HepG2 (cell line): ENCODE results near the gene ACAT1. TPM values are rescaled to one million over a fixed set of nuclear protein-coding genes. Genes with fewer than 3 reads are reported as not detected.

Experiments used
- ATAC-seq: fragments of 200-7000 bp; cut with Tn5 transposase; 3 replicates; pipeline ENCODE4 v1.9.1; 2020; ENCODE audit warnings: mild to moderate bottlenecking, moderate library complexity
- BruUV-seq: library from RNA; stranded (reverse); fragments of 400-500 nt; replicated peaks from 2 replicates; lab custom pipeline; 2021; lab: Mats Ljungman, UMichigan
- CTCF ChIA-PET: fragments of 300-600 bp; formaldehyde crosslinking; extraction: SDS; loops from one replicate; lab custom pipeline; 2021; ENCODE audit warnings: low total read pairs, inconsistent platforms, low intra/inter-chr PET ratio; lab: Yijun Ruan, JAX
- POLR2A ChIA-PET: fragments of 350-600 bp; sonication (Branson Sonifier 250); formaldehyde crosslinking; loops from one replicate; lab custom pipeline; 2020; ENCODE audit warnings: antibody characterized with exemption, inconsistent platforms; lab: Yijun Ruan, JAX
- DNase-seq: peaks from one replicate; pipeline ENCODE4 v3.0.0-alpha.2; 2015; ENCODE audit warnings: low spot score
- FAIRE-seq: peaks from 3 replicates; lab custom pipeline; 2011; peaks lifted over from hg19 to GRCh38; lab: Jason Lieb, UNC
- H2AFZ ChIP-seq: one replicate; pipeline ENCODE4 v1.6.1; 2011; ENCODE audit warnings: low read length, inconsistent platforms
- H3K27ac ChIP-seq: fragments of 300-600 bp; 3 replicates; pipeline ENCODE4 v1.8.0; 2011; ENCODE audit warnings: mixed run types, mild to moderate bottlenecking, mixed read lengths, low read length, inconsistent platforms; ENCODE audit not compliant: insufficient read depth; ENCODE audit errors: extremely low read length
- H3K27me3 ChIP-seq, 2 experiments: fragments of 200-600 bp in 1 of 2; 2 replicates in 1 of 2; 3 replicates in 1 of 2; pipeline versions ENCODE4 v1.6.0 to v1.8.0; 2011; ENCODE audit warnings: low read length in 2 of 2, mild to moderate bottlenecking in 2 of 2, moderate library complexity in 2 of 2, inconsistent platforms in 1 of 2; ENCODE audit not compliant: insufficient read depth in 2 of 2, control insufficient read depth in 1 of 2
- H3K36me3 ChIP-seq, 2 experiments: fragments of 200-600 bp in 1 of 2; replicated peaks in 1 of 2; 2 replicates in 1 of 2; 3 replicates in 1 of 2; pipeline versions ENCODE4 v1.5.1 to v1.8.0; 2011; ENCODE audit warnings: low read length in 2 of 2, inconsistent platforms in 1 of 2; ENCODE audit not compliant: insufficient read depth in 2 of 2, control insufficient read depth in 1 of 2
- H3K4me1 ChIP-seq: 2 replicates; pipeline ENCODE4 v1.5.1; 2012; ENCODE audit warnings: low read length, inconsistent platforms; ENCODE audit not compliant: insufficient read depth
- H3K4me2 ChIP-seq: 2 replicates; pipeline ENCODE4 v1.6.0; 2011; ENCODE audit warnings: low read depth, low read length, inconsistent platforms
- H3K4me3 ChIP-seq, 3 experiments: fragments of 200-600 bp in 1 of 3; sonication (generic), shearing (Covaris generic) in 1 of 3; replicated peaks in 1 of 3; 2 replicates each; pipeline ENCODE4 v1.5.1; 2011 to 2016; ENCODE audit warnings: low read length in 3 of 3, inconsistent platforms in 2 of 3, low read depth in 2 of 3, mild to moderate bottlenecking in 2 of 3, control low read depth in 1 of 3, mixed read lengths in 1 of 3; ENCODE audit not compliant: insufficient read depth in 1 of 3
- H3K79me2 ChIP-seq: one replicate; pipeline ENCODE4 v1.6.1; 2011; ENCODE audit warnings: low read length, inconsistent platforms; ENCODE audit not compliant: insufficient read depth
- H3K9ac ChIP-seq: 2 replicates; pipeline ENCODE4 v1.6.0; 2011; ENCODE audit warnings: mild to moderate bottlenecking, low read depth, low read length, inconsistent platforms; ENCODE audit not compliant: insufficient read depth
- H3K9me3 ChIP-seq: 2 replicates; pipeline ENCODE4 v1.5.1; 2012; ENCODE audit warnings: mild to moderate bottlenecking, low read length
- H4K20me1 ChIP-seq: 2 replicates; pipeline ENCODE4 v1.6.0; 2011; ENCODE audit warnings: inconsistent platforms, mild to moderate bottlenecking, low read length, moderate library complexity; ENCODE audit not compliant: insufficient read depth
- ATF7 ChIP-seq, 2 experiments: fragments of 450-650 bp in 1 of 2; sonication (generic) in 1 of 2; formaldehyde crosslinking in 1 of 2; IDR thresholded peaks; 2 replicates each; pipeline versions ENCODE4 v1.4.0 to v1.6.1; 2016 to 2020; ENCODE audit warnings: antibody characterized with exemption in 1 of 2, mild to moderate bottlenecking in 1 of 2, missing genetic modification reagents in 1 of 2
- SUZ12 ChIP-seq: fragments of 150-350 bp; IDR thresholded peaks from 2 replicates; pipeline ENCODE4 v1.6.1; 2014; ENCODE audit warnings: low read depth, low read length
- ZNF652 ChIP-seq: IDR thresholded peaks from 2 replicates; pipeline ENCODE4 v1.6.1; 2016; ENCODE audit warnings: low read depth, borderline replicate concordance
- ZNF788 ChIP-seq: sonication (generic); formaldehyde crosslinking; IDR thresholded peaks from 2 replicates; pipeline ENCODE4 v1.5.0; 2020; ENCODE audit warnings: mild to moderate bottlenecking, missing genetic modification reagents, borderline replicate concordance
- WGBS: methylation state at CpG from one replicate; pipeline ENCODE4 v1.1.6; 2017; ENCODE audit warnings: low lambda C conversion rate; 5-methylcytosine and 5-hydroxymethylcytosine counted together
- in situ Hi-C: cut with HindIII; loops from 2 replicates; pipeline ENCODE4 v1.10.0; 2017; ENCODE audit warnings: low pct_unique_long_range_greater_than_20kb; ENCODE audit not compliant: extremely low pct_ligation_motif_present
- intact Hi-C: fragments of 100-400 bp; cut with micrococcal nuclease; formaldehyde crosslinking; loops from one replicate; pipeline ENCODE4 v1.10.0; 2022; ENCODE audit not compliant: unreplicated experiment
- polyA plus RNA-seq, 8 experiments: library from polyadenylated mRNA; depleted of rRNA in 3 of 8; stranded (reverse) in 7 of 8; unstranded in 1 of 8; fragments of >200 nt; fragmentation: Illumina TruSeq in 4 of 8; extraction: Trizol in 4 of 8; gene quantifications; 2 replicates each; pipeline versions ENCODE4 v1.2.1 to v1.2.3, GENCODE V29; 2011 to 2016; ENCODE audit warnings: low read depth in 4 of 8, missing spikeins in 1 of 8, mixed read lengths in 1 of 8; ENCODE audit not compliant: insufficient read depth in 1 of 8
- total RNA-seq, 5 experiments: library from RNA; depleted of rRNA; stranded (reverse); fragments of >200 nt; fragmentation: Illumina TruSeq; extraction: Trizol; gene quantifications; 2 replicates each; pipeline ENCODE4 v1.2.3, GENCODE V29; 2016; ENCODE audit warnings: low read depth in 1 of 5

ACAT1 gene
- total and polyA plus RNA-seq, 2 of the 13 experiments (the other 11 are each of a cell fraction or from before 2014, with no cell fraction given): 103 to 165 TPM

DNA sequence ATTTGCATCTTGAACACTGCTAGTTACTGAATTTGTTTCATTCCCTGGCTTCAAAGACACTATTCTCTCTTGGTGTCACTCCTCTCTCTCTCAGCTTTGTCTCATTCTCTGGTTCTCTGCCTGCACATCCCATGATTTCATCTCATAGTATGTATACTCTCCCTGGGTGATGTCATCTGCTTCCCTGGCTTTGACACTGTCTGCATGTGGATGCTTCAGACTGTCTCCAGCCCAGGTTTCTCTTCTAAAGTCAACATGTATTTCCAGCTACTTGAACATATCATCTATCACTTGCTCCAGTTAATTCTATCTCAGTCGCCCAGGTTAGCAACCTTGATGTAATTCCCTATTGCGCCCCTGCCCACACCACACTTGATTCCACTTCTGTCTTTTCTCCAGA is 9.3 kb upstream of the ACAT1 start:
- ChIA-PET CTCF (no interaction called here), POLR2A (no interaction called here)
- DNase-seq: no peak
- no peak overlapping the region for H3K9ac ChIP-seq
- 89% methylated on average over 2 of the region's 2 CpGs for WGBS
- no peaks in the 10 kb centered on the region for H3K4me1 ChIP-seq
- intact Hi-C loops (no loop called here), in situ Hi-C loops (no loop called here)
- no peaks in the 10 kb centered on the region for H3K27me3 ChIP-seq
- H4K20me1 ChIP-seq: no peaks in the 10 kb centered on the region
- H3K27ac ChIP-seq: no peak overlapping the region
- H2AFZ ChIP-seq: no peak overlapping the region
- no peak for ATAC-seq
- no peak overlapping the region for H3K4me2 ChIP-seq
- H3K79me2 ChIP-seq: no peaks in the 10 kb centered on the region
- no peak overlapping the region for H3K4me3 ChIP-seq
- TF ChIP-seq ATF7 (IDR thresholded peaks at IDR 0.05): peak; percentile 44; the same call in 1 of the 2 replicates
- TF ChIP-seq ATF7 (CRISPR knock-in tag; IDR thresholded peaks at IDR 0.05): no peak
- TF ChIP-seq SUZ12: no peak
- no peaks in the 10 kb centered on the region for H3K9me3 ChIP-seq
- no TSS peak for BruUV-seq
- no peaks in the 10 kb centered on the region for H3K36me3 ChIP-seq
- no peak for FAIRE-seq

DNA sequence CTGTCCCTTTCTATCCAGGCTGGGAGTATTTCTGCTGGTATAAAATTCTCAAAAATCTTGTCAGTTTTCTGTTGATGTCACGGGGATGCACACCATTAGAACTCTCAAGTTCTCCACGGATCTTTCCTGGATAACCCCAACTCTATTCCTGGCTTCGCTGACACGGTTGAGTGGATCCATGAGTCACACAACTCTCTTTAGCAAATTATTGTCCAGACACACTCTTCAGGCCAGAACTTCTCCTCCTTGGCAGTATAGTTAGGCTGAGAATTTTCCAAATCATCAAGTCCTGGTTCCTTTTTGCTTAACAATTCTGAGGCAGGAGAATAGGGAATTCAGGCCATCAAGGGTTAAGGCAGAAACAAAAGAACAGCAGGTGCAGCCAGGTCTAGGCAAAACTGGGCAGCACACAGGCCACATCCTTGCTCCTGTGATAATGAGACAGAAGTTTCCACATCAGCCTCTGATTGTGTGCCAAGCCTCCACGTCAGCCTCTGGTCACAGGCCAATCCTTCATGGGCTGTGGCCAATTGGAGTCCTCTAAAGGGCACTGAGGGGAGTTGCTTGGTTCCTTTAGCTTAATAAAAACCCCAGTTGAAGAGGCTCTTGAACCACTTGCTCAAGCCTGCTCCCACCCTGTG is 5.7 kb upstream of the ACAT1 start:
- no peak for DNase-seq
- ATAC-seq: peak; percentile 22
- no peak overlapping the region for H3K27ac ChIP-seq
- H2AFZ ChIP-seq: no peak overlapping the region
- CTCF ChIA-PET: no interaction called here
- peaks cover 2% of the 10 kb centered on the region for H3K4me1 ChIP-seq
- no peak overlapping the region for H3K9ac ChIP-seq
- H3K4me2 ChIP-seq: no peak overlapping the region
- TF ChIP-seq ZNF788: no peak
- peak; percentile 65; the same call in 1 of the 2 replicates for TF ChIP-seq ZNF652
- no peaks in the 10 kb centered on the region for H3K27me3 ChIP-seq
- POLR2A ChIA-PET: no interaction called here
- no peak for FAIRE-seq
- no peak overlapping the region for H3K4me3 ChIP-seq
- no peaks in the 10 kb centered on the region for H3K79me2 ChIP-seq
- BruUV-seq: no TSS peak
- H3K36me3 ChIP-seq: no peaks in the 10 kb centered on the region
- H3K9me3 ChIP-seq: no peaks in the 10 kb centered on the region
- in situ Hi-C loops: no loop called here
- intact Hi-C loops: loop anchor here (2.0 kb wide), 1 partner anchor 533 kb away; no protein-coding TSS in a partner anchor
- WGBS: 60% methylated on average over 5 of the region's 5 CpGs
- H4K20me1 ChIP-seq: no peaks in the 10 kb centered on the region
